Stimulated activated CD4-positive, alpha-beta T cell treated with anti-CD3 and anti-CD28 coated beads, Interleukin-4, amount 100 ng/mL, for 4 hours (primary cell): ENCODE measurements around the gene LYPD8.
"Not testable (repeated sequence)": the region's sequence is repeated elsewhere in the genome, so short reads cannot be mapped to it uniquely, and the experiment has no call there.

Source experiments
- DNase-seq, 2 experiments: peaks; one replicate each; pipeline ENCODE4 v3.0.0-alpha.2; 2020

The LYPD8 gene, protein sequence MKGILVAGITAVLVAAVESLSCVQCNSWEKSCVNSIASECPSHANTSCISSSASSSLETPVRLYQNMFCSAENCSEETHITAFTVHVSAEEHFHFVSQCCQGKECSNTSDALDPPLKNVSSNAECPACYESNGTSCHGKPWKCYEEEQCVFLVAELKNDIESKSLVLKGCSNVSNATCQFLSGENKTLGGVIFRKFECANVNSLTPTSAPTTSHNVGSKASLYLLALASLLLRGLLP

DNA sequence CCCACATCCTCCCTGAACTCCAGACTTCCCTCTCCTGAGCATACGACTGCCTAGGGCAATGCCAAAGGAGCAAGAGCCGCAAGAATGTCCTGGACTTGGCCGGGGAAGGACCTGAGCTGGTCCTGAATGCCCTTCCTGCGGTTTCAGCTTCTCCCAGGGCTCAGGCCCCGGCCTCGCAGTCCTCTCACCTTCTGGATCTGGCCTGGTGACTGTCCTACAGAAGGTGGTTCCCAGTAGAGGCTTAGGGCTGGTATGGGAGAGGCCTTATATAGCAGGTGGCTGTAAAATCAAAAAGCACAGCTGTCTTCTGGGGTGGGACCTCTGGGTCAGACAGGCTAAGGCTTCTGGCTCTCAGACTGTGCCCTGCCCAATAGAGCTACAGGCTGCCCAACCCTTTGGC is at the start of gene LYPD8:
Gene LYPD8 (minus strand): TSS at position 243 of the 400 bp plus-strand sequence. CDS start 4,678 bp downstream, outside the sequence.
- DNase-seq, result no peak

DNA sequence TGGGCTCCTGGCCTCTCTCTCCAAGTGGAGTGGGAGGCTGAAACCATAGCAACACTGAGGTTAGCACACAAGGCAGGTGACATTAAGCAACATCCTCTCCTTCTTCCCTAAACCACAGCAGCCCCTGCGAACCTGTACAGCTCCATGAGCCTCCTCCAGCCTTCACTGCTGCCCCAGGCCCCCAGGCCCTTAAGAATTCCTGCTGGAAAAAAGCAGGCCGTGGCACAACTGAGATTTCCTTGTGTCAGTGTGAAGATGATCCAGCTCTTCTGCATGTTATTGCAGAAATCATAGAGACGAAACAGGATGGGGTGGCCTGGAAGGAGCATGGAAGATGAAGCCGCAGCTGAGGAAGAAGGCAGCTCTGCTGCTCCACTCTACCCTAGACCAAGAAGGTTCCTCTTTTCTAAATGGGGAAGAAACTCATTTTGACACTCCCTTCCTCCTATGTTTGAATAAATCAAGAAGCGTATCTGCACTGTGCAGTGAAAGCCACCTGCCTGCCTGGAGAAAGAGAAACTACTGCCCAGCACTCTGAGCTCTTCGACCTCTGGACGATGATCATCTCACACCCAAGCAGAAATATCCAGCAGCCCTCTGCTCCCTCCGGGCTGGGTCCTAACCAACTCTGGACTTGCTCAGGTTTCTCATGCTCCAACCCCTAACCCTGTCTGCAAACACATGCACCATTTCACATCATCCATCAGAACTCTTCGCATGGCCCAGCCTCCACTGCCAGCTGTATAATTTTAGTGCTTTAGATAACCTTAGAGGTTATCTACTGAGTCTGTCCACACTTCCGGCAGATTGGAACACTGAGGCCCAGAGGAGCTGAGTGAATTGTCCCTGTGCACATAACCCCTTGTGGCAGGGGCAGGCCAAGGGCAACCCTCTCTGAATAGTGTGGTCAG is 49.5 kb upstream of the LYPD8 start:
- DNase-seq, result no peak

DNA sequence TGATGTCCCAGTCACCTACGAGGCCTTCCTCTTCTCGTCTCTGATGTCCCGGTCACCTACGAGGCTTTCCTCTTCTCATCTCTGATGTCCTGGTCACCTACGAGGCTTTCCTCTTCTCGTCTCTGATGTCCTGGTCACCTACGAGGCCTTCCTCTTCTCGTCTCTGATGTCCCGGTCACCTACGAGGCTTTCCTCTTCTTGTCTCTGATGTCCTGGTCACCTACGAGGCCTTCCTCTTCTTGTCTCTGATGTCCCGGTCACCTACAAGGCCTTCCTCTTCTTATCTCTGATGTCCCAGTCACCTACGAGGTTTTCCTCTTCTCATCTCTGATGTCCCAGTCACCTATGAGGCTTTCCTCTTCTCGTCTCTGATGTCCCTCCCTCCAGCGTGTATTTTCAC is 47.9 kb upstream of the LYPD8 start:
- DNase-seq, result not testable (repeated sequence)

GRCh38 chr1:248802454-248802853 is 46.9 kb upstream of the LYPD8 start:
- DNase-seq, result no peak

DNA sequence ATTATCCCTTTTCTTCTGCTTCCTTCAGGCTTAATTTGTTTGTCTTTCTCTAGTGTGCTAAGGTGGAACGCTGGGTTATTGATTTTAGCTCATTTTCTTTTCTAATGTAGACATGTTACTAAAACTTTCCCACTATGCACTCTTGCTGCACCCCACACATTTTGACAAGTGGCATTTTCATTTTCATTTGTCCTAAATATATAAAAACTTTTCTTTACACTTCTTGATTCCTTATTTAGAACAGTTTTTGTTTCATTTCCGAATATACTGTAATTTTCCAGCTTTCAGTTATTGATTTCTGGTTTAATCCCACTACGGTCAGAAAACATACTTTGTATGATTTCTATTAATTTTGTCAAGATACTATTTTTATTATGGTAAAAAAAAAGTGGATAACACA is 44.9 kb upstream of the LYPD8 start:
- no peak for DNase-seq

GRCh38 chr1:248798791-248799190 is 43.2 kb upstream of the LYPD8 start:
- DNase-seq, result no peak

GRCh38 chr1:248794663-248795062 is 39.1 kb upstream of the LYPD8 start:
- not testable (repeated sequence) for DNase-seq

DNA sequence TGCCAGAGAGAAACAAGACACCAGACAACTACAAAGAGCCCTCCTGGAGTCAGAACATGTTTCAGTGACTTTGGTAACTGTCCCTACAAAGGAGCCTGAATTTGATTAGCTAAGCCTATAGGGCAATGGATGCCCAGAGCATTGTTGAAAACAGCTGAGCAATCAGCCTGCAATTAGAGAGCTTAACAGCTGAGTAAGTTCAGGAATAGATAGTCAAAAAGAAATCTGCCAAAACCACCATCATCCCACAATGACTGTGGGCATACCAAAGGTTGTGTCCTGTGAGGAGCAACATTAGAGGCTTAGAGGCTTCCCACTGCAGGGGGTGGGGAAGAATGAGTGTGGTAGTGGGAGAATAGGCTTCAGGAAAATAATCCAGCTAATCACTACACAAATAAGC is 38.0 kb upstream of the LYPD8 start:
- no peak for DNase-seq

DNA sequence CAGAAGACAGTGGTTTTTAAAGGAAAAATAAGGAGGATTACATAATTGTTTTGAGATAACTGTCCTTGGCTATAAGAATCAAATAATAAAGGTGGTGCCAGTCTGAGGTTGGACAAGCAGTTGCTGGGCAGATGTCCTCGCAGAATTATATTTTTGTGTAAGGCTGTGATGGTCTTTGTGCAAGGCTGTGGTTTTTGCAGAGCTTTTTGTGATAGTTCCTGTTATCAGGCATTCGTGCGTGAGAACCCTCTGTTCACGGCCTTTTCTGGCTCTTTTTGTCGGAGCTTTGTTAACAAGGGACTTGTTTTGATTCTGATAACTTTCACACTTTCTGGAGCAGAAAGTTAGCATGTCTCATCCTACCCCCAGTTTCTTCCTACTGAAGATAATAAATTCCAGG is 36.8 kb upstream of the LYPD8 start:
- no peak for DNase-seq

- DNase-seq, result no peak
These were observed 35.5 kb upstream of the LYPD8 start for GRCh38 chr1:248791010-248791409.

GRCh38 chr1:248790456-248790855 is 34.9 kb upstream of the LYPD8 start:
- DNase-seq, result no peak

DNA sequence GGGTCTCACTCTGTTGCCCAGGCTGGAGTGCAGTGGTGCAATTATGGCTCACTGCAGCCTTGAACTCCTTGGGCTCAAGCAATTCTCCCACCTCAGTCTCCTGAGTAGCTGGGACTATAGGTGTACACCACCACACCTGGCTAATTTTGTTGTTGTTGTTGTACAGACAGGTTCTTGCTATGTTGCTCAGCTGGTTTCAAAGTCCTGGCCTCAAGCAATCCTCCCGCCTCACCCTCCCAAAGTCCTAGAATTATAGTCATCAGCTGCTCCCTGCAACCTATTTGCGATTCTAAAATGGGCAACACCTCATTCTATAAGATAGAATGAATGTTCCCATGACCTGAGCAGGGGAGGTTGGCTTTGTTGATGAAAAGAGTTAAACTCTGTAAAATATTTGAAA is 33.8 kb upstream of the LYPD8 start:
- not testable (repeated sequence) for DNase-seq

GRCh38 chr1:248788327-248788726 is 32.8 kb upstream of the LYPD8 start:
- no peak for DNase-seq

GRCh38 chr1:248787430-248787829 is 31.9 kb upstream of the LYPD8 start:
- no peak for DNase-seq

GRCh38 chr1:248786156-248786555 is 30.6 kb upstream of the LYPD8 start:
- DNase-seq, result no peak

DNA sequence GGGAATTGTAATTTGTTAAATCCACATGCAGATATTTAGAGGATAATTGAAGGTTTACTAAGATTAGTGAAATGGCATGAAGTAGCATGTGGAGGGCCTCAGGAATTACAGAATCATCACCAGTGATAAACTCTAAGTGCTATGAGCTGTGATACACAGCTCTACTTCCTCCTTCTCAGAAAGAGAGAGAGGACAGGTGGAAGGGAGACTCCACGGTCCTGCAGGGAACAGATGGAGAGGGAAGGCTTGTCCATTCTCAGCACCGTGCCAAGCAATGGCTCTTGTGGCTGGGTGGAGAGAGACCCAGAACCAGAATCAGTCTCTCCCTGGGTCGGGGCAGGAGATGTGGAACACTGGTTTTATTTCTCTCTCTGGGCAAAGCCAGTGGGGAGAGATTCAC is 27.8 kb upstream of the LYPD8 start:
- DNase-seq, result no peak

- no peak for DNase-seq
These were observed 27.0 kb upstream of the LYPD8 start for GRCh38 chr1:248782416-248783141.

GRCh38 chr1:248779350-248779749 is 23.8 kb upstream of the LYPD8 start:
- no peak for DNase-seq

DNA sequence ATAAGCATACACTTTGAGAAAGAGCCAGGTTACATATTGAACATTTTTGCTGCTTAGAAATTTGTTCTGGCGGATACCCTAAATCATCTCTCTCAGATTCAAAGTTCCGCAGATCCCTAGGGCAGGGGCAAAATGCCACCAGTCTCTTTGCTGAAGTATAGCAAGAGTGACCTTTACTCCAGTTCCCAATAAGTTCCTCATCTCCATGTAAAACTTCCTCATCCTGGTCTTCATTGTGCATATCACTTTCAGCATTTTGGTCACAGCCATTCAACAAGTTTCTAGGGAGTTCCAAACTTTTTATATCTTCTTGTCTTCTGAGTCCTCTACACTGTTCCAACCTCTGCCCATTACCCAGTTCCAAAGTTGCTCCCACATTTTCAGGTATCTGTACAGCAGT is 23.3 kb upstream of the LYPD8 start:
- no peak for DNase-seq

GRCh38 chr1:248776991-248777390 is 21.4 kb upstream of the LYPD8 start:
- DNase-seq, result no peak

DNA sequence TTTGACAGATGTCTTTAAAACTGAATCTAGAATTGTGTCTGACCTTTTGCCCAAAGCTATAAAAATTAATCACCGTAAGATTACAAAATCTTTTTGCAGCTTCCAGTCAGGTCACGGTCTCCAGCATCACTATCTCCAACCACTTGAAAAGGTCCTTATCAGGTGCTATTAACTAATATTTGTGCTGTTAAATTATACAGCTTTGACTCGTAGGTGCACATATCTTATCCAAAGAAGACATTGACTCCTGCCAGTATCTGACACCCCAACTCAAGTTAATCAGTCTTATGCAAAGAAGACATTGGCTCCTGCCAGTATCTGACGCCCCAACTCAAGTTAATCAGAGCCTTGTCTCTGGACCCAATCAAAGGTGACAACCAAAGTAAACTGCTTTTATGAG is 19.9 kb upstream of the LYPD8 start:
- DNase-seq, result no peak

- no peak for DNase-seq
These were observed 4.1 kb upstream of the LYPD8 start for GRCh38 chr1:248759644-248760043.

GRCh38 chr1:248758352-248758751 is 2.8 kb upstream of the LYPD8 start:
- no peak for DNase-seq

GRCh38 chr1:248757784-248758195 is 2.2 kb upstream of the LYPD8 start:
- DNase-seq, result no peak
